SU-DHL-6 (cell line): Measurements from ENCODE around the gene PPM1L.

ENCODE experiments used
- CTCF ChIP-seq: fragments of 200-600 bp; sonication (generic); IDR thresholded peaks from one replicate; pipeline ENCODE4 v1.5.1; 2017; ENCODE audit warnings: antibody characterized with exemption, mild to moderate bottlenecking, low read length, moderate library complexity; ENCODE audit not compliant: insufficient read depth, poor library complexity, severe bottlenecking
- EZH2phosphoT487 ChIP-seq: fragments of 200-600 bp; sonication (generic), shearing (Covaris generic); conservative IDR thresholded peaks from 2 replicates; pipeline ENCODE4 v1.6.1; 2018; ENCODE audit warnings: mild to moderate bottlenecking, antibody characterized with exemption, low read length, moderate library complexity, mixed read lengths

GRCh38 chr3:160840590-160840989 is 84.6 kb downstream of the PPM1L start:
- no peak for TF ChIP-seq CTCF
- no peak for TF ChIP-seq EZH2phosphoT487
